CD4-positive, alpha-beta T cell treated with Interleukin-6 at 100 ng/mL for 8 hours (primary cell): ENCODE measurements around the gene KLHL33.

Experiments
- DNase-seq: peaks from one replicate; pipeline ENCODE4 v3.0.0-alpha.2; 2020; ENCODE audit warnings: mixed read lengths, low spot score

The KLHL33 gene

GRCh38 chr14:20412876-20413743 is 22.9 kb downstream of the KLHL33 start, which contains the start of gene TEP1:
Gene TEP1 (minus strand): TSS chr14:20413501. CDS start chr14:20408439, 5,062 bp downstream.
- DNase-seq: peak; percentile 66

DNA sequence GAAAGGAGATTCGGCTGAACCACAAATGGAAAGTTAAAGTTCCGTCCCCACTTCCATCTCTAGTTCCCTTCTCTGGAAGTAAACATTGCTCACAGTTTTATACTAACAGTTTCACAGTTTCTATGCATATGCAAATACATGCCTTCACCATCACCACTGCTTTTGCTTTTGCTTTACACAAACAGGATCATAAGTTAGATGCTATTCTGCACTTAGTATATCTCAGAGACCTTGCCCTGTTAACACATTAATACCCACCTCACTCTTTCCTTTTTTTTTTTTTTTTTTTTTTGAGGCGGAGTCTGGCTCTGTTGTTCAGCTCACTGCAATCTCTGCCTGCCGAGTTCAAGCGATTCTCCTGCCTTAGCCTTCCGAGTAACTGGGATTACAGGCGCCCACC is 23.6 kb downstream of the KLHL33 start:
- peak; percentile 8 for DNase-seq

- DNase-seq: no peak
Observed at GRCh38 chr14:20409226-20409625, 26.7 kb downstream of the KLHL33 start.

DNA sequence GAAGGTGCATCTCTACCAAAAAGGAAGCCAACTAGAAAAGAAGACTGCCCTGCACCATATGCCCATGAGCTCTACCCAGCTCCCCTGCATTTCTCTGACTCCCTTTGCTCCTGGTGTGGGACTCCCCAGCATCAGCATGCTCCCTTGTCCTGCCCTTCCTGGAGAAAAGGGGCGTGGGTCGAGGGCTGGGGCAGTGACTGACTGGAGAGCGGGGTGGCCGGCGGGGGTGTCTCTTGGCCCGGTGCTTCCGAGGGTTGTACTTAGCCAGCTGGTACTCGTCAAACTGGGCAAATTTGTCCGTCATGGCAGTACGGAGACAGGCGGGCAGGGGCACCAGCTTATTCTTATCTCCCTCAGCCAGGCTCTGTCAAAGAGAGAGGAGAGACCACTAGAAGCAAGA is 32.4 kb downstream of the KLHL33 start:
- DNase-seq: no peak

GRCh38 chr14:20400965-20401593 is 34.9 kb downstream of the KLHL33 start:
- peak; percentile 38 for DNase-seq

DNA sequence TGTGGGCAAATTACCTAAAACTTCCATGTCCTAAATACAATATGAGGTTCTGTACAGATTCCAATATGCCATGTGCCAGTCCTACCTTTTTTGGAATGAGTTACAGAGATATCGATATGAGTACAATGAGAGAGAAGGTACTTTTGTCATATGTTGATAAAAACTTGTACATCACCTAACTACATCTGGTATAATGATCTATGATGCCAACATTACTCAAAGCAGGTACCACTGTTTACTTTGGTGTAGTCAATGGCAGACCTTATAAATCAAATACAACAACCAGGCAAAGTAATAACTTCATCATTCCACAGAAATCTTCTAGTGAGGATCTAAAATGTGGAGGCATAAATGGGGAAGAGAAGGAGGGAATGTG is 35.4 kb downstream of the KLHL33 start:
- no peak for DNase-seq

DNA sequence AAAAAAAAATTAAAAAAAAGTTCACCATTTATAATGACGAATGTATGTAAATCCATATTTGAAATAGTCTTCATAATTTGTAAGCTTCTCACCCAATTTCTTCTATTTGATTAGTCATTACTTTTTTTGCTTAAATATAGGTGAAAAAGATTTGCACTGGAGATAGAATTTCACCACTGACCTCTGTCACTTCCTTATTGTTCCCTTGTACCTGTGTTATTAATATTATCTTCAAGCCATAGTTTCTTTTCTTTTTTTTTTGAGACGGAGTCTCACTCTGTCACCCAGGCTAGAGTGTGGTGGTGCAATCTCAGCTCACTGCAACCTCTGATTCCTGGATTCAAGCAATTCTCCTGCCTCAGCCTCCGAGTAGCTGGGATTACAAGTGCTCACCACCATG is 38.5 kb downstream of the KLHL33 start:
- no peak for DNase-seq

DNA sequence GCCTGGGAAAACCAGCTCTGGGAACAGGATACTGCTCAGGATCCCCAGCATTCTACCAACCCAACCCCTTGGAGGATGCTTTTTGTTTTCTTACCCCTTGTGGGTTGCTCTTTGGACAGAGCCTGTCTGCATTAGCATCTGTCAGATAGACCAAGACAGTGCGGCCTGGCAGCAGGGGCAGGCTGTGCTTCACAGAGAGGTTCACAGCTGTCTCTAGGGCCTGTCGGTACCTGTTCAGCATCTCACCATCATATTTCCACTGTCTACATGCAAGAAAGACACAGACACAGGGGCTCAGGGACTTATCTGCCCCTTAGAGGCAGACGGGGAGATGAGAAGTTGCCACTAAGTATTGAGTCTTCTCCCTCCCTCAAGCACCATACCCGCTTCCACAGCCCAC is 44.5 kb downstream of the KLHL33 start:
- DNase-seq: no peak

DNA sequence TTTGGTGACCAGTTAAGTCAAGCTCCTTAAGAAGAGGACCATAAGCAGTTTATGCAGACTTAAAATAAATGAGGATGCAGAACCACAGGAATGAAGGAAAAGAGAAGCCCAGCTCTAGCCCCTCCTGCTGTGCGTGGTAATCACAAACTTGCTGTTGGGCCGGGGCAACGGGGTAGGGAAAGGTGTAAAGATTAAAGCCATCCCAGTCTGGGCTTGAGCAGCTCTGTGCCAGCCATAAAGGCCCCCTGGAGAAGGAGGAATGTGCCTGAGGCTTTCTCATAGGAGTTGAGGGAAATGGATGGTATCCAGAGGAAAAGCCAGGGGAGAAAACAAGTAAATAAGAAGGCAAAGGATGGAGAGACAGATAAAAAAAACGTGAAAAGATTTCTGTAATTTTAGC is 47.8 kb downstream of the KLHL33 start:
- no peak for DNase-seq

DNA sequence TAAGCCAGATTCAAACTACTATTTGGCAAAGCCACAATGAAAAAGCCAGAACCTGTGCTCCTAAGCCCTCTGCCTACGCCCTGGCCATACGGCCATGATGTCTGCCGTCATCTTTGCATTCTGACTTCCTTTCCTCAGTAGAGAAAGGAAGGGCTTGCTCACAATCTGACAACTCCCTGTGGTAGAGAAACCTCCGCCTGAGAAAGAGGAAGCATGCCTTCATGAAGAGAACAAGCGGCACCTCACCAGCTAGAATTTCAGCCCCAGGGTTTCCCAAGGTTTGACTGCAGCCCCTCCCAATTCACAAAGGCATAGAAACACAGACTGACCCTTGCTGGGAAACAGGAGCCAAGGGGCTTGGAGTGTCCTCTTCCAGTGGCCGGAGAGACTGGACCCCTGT is 48.4 kb downstream of the KLHL33 start:
- DNase-seq: no peak

DNA sequence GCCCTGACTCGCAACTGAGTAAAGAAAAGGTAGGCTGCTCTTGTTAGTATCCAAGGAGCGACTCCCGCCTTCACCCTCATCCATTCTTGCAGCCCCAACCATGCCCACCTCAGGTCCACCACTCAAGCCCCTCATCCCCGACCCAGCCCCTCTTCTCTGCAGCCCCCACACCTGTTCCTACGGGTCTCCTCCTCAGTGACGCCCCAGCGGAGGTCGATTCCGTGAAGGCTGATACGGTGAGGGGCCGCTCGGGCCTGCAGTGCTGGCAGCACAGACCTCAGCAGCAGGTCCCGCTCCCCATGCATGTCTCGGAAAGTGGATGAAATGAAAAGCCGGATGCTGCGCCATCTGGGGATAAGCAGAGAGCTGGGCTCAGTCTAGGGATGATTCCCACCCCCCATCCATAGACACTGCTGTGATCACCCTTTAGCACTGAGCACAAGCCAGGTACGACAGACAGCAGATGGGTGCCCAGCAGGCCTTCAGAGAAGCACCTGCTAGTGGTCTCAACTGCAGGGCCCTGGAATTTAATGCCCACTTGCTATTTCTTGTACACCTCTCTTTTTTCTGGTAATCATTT is 49.6 kb downstream of the KLHL33 start:
- no peak for DNase-seq

DNA sequence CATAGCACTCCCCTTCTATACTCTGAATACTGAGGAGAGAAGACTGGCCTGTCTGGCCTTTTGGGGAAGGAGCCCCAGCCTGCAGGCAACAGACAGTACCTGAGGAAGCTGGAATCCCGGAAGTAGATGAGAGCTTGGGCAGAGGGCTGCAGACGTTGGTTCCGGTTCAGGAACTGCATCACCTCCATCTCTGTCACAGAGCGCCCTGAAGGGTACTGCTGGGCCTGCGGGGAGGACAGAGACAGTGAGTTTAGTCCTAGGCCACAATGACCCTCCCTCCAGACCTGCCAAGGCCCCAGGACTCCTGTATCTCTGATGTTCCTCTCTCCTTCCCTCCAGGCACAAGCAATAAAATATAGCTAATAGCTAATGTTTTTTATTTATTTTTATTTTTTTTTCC is 51.1 kb downstream of the KLHL33 start:
- no peak for DNase-seq

DNA sequence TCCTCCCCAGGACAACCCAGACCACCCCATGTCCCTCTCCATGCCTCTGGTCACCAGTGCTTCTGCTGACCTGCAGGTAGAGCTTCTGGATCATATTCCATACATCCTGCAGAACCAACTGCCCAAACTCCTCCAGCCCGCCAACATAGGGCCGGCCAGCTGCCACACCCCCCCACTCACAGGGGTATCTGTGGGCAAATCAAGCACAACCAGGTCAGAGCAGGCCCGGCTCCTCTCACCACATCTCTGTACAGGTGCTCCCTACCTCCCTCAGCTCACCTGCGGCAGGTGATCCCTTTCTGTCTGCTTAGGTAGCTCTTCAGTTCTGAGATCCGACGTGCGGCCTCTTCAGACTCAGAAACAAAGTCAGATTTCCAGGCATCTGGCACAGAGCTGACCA is 51.6 kb downstream of the KLHL33 start:
- no peak for DNase-seq

DNA sequence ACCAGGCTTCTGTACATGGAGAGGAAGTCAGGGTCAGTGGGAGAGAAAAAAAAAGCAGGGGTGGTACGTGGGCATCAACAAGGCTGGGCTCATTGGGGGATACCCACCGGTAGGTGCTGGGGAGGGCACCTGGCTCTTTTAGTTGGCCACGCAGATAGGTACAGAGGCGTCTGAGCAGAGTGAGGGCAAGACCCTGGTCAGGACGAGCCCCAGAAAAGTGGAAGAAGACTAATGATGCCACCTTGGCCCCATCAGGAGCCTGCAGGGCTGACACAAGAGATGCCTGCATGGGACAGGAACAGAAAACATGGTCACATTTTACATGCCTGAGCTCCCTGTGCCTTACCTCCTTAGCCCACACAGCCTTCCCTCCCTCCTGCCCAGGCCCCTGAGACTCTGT is 52.3 kb downstream of the KLHL33 start:
- no peak for DNase-seq

- DNase-seq: no peak
Observed at GRCh38 chr14:20383032-20383431, 52.9 kb downstream of the KLHL33 start.

- no peak for DNase-seq
Observed at GRCh38 chr14:20382526-20382925, 53.4 kb downstream of the KLHL33 start.

DNA sequence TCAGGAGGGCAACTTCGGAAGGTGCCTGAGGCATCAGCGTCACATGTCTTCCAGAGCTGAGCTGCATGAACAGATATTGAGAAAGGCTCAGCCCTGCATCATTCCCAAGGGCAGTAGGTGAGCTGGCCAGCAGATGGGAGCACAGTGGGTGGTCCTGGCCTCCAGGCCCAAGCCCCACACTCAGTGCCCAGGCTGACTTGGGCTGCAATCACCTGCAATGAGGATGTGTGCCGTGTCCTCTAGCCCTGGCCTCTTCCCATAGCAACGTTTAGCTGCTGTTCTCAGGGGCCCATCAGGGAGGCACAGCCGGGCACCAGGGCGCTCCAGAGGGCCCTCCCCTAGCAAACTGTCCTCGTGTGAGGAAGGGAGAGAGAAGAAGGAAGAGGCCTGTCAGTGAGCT is 54.6 kb downstream of the KLHL33 start:
- DNase-seq: no peak

DNA sequence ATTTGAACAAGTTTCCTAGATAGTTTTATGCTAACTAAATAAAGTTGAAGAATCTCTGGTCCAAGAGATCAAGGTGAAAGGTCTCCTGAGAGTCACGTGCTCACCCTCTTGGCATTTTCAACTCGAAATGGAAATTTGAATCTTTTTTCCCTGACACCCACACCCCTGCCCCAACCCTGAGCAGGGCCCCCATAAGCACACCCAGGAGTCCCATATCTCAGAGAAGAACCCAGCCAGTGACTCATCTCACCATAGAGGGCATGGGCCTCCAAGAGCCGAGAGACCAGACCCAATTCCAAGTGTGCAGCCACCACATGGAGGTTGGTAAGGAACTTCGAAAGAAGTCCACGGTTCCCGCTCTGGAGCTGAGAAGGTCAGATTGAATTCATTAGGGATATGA is 55.3 kb downstream of the KLHL33 start:
- no peak for DNase-seq

GRCh38 chr14:20379743-20380142 is 56.2 kb downstream of the KLHL33 start:
- DNase-seq: no peak

DNA sequence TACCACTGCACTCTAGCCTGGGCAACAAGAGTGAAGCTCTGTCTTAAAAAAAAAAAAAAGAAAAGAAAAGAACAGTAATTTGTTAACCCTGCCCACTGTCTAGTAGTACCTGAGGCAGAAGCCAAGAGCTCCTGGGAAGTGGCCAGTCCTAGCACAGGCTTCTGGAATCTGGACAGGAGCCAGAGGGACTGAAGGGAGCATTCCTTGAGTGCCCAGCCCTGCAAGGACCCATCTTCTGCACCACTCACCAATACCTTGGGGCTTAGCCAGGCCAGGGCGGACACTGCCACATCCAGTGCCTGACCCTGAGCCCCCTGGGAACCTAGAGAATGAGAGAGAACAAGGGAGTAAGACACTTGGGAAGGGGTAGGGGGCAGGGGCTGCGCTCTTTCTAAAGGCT is 58.8 kb downstream of the KLHL33 start:
- DNase-seq: no peak

DNA sequence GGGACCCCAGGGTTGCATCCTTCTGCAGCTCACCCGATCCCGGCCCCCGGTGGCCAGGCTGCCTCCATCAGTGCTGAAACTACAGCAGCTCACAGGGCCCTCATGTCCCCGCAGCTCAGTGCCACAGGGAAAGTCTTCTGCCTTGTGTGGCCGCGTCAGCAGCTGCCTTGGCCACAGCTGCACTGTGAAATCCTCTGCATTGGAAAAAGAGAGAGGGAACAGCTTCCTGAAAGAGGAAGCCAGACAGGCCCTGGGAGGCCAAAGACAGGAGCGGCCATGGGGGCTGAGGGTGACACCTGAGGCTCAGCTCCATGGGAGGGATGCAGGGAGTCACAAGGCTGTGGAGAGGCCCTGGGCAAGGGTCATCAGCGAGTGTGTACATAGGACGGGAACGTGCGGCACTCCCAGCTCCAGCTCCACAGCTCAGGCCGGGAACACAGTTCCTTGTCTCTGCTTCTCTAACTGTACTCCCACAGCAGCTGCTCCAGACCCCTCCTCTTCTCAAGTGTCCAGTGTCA is 59.8 kb downstream of the KLHL33 start:
- no peak for DNase-seq
